Stimulated activated CD4-positive, alpha-beta T cell treated with anti-CD3 and anti-CD28 coated beads, TNF-alpha, amount 100 ng/mL, for 24 hours (primary cell): ENCODE results near the gene ARHGAP28.

Experiments used
- DNase-seq, 3 experiments: peaks; one replicate each; pipeline ENCODE4 v3.0.0-alpha.2; 2020; ENCODE audit warnings: low read depth in 3 of 3

The ARHGAP28 gene

DNA sequence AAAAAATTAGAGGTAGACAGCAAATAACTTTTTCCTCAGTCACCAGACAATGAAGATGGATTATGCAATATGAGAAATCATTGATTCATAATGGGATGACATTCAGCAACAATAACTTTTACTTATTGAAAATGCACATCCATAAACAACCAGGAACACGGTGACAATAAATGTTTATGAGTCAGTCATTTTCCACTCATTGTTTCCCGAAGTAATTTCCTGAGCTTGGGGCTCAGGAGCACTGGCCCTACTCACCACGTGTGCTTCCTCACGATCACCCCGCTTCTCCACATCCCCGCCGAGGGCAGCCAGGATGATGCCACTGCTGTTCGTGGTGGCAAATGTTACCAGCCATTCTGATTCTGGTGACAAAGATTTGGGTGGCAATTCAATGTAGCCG lies 231.8 kb downstream of the ARHGAP28 start:
- no peak for DNase-seq

DNA sequence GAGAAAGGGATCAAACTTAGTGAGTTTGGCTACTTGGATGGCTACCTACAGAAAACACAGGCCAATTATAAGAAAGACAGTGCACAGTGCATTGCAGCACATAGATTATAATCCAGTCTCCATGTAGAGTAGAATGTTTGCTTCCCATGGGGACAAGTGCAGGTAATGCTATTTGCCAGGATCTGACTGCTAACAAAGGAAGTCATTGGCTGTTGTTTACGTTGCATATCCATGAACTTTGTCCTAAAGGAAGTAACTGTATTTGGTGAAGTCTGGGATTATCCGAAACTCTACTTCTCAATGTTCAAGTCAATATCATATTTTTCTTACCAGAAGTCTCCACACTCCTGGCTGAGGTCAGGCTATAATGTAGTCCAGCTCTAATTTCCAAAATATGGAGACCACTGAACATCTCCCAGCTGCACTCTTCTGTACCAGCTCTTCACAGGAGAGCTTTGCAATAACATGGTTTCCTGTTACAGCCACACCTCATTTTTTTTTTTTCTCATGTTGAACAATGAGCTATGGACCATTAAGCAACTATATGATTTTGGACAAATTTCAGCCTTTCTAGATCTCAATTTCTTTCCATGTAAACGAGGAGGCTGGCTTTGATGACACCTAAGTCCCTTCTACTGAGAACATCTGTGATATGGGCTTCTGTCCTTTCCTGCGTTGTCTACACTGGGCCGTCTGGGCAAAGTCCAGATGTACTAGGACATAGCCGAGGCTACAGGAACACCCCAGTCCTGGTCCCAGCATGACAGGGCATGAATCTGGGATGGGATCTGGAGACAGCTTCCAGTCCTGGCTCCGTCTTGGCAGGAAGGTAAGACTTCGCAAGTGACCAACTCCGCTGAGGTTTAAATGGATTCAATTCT lies 233.3 kb downstream of the ARHGAP28 start:
- DNase-seq: no peak

DNA sequence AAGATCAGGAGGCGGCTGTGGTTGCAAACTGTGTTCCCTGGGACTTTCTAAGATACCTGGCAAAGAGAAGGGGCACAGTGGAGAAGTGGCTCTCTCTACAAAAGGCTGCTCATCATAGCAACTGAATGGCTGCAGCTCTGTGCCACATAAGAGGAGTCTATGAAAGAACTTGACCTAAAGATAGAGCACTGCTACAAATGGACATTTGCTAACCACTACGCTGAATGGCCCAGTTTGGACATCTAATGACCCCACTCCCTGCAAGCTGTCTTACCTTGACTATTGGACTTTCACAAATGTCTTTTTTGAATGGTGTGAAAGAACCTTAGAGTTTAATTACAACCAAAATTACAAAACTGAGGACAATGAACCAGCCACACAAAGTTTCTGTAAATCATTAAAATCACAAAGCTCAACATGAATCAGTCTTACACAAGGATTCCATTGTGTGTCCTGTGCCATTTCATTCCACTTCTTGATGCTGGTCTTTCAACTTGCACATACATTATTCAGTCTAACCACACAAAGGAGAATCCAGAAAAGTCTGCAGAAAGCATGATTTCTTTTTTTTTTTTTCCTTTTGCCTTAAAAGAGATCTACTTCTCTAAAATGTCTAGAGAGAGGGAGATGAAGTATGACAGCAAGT lies 234.1 kb downstream of the ARHGAP28 start:
- DNase-seq: no peak
